ENCODE measurements around the gene CPSF6.

Gene CPSF6

DNA sequence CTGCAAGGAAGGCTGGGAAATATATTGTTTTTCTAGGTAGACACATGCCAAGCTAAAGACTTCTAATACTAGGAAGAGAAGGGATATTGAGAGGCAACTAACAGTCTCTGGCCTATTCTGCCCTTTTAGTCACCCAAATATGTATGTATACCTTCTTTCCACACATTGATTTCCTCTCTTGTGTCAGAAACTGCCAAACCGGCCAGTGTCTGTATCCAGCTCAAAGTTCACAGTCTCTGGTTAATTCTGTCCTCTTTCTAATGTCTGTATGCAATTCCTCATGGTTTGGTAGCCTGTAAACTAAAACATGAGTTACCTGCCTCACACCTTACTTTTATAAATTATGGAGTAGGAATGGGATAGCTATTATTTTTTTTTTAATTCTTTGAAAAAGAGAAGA lies 25.2 kb upstream of the CPSF6 start:
- in situ Hi-C loops (cut with HindIII; ENCODE audit: low sequenced_read_pairs) = no loop called here
- no peak for TF ChIP-seq CTCF (IDR thresholded peaks at IDR 0.05; ENCODE audit: low read depth, low read length)
- H3K4me3 ChIP-seq (ENCODE audit: low read depth, low read length) = no peak overlapping the region
- no peak for DNase-seq (ENCODE audit: low read depth, low spot score)

- in situ Hi-C loops (cut with HindIII; ENCODE audit: low sequenced_read_pairs) = no loop called here
- no peak for DNase-seq (ENCODE audit: low read depth, low spot score)
- H3K4me3 ChIP-seq (ENCODE audit: low read depth, low read length) = no peak overlapping the region
- no peak for TF ChIP-seq CTCF (IDR thresholded peaks at IDR 0.05; ENCODE audit: low read depth, low read length)
Observed at GRCh38 chr12:69225251-69225910, 14.0 kb upstream of the CPSF6 start.

- no peak overlapping the region for H3K4me3 ChIP-seq (ENCODE audit: low read depth, low read length)
- in situ Hi-C loops (cut with HindIII; ENCODE audit: low sequenced_read_pairs) = no loop called here
- no peak for DNase-seq (ENCODE audit: low read depth, low spot score)
- TF ChIP-seq CTCF (IDR thresholded peaks at IDR 0.05; ENCODE audit: low read depth, low read length) = no peak
Observed at GRCh38 chr12:69231479-69231878, 7.9 kb upstream of the CPSF6 start.

GRCh38 chr12:69238589-69239351 lies 599 bp upstream of the CPSF6 start:
- in situ Hi-C loops (cut with HindIII; ENCODE audit: low sequenced_read_pairs) = no loop called here
- TF ChIP-seq CTCF (IDR thresholded peaks at IDR 0.05; ENCODE audit: low read depth, low read length) = no peak
- peak overlapping the region; percentile 41 for H3K4me3 ChIP-seq (ENCODE audit: low read depth, low read length)
- DNase-seq (ENCODE audit: low read depth, low spot score) = no peak

DNA sequence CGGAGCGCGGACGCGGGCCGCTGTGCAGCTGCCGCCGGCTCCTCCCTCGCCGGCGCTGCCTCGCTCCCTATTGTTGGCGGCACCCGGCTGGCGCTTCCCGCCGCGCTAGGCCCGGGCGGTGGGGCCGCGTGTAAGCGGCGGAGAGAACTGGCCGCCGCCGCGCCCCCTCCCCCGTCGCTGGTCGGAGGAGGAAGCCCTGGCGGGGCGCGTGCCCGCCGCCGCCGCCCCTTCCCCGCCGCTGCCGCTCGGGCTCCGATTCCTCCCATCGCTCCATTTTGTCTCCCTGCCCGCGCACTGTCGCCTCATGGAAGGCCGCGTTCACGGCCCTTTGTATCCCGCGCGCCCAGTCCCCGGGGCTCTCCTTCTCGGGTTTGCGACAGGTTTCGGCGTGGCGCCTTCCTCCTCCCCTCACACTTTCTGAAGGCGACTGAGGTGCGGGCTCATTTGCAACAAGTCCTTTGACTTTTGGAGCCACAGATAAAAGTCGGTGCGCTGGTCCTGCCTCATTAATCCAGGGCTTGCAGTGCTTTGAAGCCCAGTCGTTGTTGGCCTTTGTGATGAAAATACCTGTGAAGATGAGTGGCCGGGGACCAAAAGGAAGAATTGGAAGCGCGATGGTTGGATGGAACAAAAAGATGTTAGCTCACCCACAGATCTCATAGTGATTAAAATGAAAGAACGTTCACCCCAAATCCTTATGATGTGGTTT lies 707 bp downstream of the CPSF6 start:
- in situ Hi-C loops (cut with HindIII; ENCODE audit: low sequenced_read_pairs) = no loop called here
- DNase-seq (ENCODE audit: low read depth, low spot score) = peak; percentile 29
- peak overlapping the region; percentile 81 for H3K4me3 ChIP-seq (ENCODE audit: low read depth, low read length)
- TF ChIP-seq CTCF (IDR thresholded peaks at IDR 0.05; ENCODE audit: low read depth, low read length) = no peak

DNA sequence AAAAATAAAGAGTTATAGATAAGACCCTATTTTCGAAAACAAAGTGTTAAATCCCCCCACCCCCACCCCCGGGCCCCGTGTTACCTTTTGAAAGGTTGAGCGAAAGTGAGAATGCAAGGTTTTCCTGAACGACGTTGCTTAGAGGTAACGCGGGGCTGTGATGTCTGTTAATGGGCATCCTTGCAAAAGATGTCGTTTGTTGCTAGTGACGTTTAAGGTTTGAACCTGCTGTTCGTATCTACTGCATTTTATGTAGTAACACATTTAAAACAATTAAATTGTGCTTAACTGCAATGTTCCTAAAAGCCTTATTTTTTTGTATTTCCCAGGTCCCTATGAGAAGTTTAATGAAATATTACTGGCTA lies 1.2 kb downstream of the CPSF6 start:
- TF ChIP-seq CTCF (IDR thresholded peaks at IDR 0.05; ENCODE audit: low read depth, low read length) = no peak
- in situ Hi-C loops (cut with HindIII; ENCODE audit: low sequenced_read_pairs) = no loop called here
- peak overlapping the region; percentile 81 for H3K4me3 ChIP-seq (ENCODE audit: low read depth, low read length)
- no peak for DNase-seq (ENCODE audit: low read depth, low spot score)

All from astrocyte of the spinal cord (primary cell).